ENCODE results near the gene EEFSEC.

Gene EEFSEC

DNA sequence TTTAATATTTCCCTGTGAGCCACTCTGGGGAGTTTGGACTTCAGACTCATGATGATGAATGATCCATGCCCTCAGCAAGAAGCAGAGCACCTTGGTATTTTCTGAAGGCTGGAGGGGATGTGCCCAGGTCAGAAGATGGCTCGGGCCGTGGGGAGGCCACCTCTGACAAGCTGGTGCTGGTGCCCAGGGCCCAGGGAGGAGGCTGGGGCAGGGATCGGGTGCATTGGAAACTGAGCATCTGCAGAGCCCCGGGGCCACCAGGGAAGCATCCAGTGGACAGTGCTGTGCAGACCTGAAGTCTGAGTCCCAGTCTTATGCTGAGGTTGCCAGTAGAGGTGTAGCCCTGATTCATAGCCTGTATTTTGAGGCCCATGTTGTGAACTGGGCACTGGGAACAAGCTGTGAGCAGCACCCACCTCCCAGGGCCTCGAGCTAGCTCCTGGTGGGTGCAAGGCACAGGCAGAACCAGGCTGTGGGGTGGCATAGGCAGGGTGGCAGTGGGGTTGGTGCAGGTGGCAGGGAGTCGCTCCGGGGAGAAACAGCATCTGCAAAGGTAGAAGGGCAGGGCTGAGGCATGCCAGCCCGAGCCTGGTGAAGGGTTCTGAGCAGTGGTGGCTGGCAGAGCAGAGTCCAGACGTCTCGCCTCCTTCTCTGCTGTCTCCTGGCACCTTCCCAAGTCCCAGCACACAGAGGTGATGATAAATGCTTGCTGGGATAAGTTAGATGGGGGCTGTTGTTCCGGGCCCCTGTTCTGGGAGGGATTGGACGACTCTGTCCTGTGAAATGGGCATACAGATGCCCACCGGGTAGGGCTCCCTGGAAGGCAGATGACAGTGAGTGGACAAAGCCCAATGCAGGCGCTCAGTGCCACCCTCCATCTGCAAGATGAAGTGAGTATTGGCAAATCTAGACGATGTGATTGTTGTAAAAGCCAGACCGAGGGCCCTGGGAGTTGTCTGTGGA lies 302.8 kb downstream of the EEFSEC start:
- TF ChIP-seq Cebpa-rat (IDR thresholded peaks at IDR 0.05) = no peak
- Histone ChIP-seq H3K27ac (no peak overlapping the region), H3K27me3 (0 out of 2 replicates have a peak, but pooled peaks cover 4% of the 10 kb centered on the region), H3K4me1 (peaks cover 23% of the 10 kb centered on the region), H3K9me3 (no peaks in the 10 kb centered on the region), H3K4me3 (no peak overlapping the region), H3K9ac (no peak overlapping the region), H3K36me3 (no peaks in the 10 kb centered on the region), H4K20me1 (0 out of 2 replicates have a peak, but pooled peaks cover 5% of the 10 kb centered on the region), H3K4me2 (no peak overlapping the region)

DNA sequence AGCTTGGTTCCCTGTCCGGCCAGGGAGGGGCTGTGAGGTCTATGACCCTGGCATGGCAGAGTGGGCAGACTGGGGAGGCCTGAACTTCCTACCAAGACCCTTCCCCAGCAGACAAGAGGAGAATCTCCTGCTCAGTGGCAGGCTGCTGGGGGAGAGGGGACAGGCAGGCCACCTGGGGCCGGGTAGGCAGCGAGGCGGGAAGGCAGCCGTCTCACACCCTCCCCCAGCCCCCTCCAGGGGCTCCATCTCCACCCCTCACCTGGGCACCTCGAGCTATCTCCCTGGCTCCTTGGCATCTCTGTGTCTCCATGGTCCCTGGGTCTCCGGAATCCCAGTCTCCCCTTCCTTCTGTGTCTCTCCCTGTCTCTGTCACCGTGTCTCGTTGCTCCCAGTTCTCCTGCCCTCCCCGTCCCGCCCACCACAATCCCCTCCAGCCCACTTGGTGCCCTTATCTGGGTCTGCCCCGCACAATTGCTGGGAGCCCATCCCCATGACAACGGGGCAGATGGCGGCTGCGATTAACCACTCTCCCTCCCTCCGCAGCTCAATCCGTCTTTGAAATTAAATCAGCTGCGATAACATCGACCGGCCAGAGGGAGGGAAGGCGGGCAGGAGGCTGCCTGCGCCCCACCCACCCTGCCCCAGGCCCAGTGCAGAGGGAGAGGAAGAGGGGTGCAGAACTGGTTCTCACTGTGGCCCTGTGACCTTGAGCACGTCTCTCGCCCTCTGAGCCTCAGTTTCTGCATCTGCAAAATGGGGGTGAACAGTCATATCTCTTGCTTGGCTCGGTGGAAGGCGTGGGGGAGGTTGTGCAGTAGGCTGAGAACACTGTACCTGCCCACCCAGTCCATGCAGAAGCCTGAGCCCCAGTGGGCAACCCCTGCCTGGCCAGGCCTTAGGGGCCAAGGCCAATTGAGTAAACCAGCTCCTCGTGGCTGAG lies 303.8 kb downstream of the EEFSEC start:
- Histone ChIP-seq H3K4me3 (no peak overlapping the region), H3K4me2 (no peak overlapping the region), H3K9me3 (no peaks in the 10 kb centered on the region), H3K36me3 (no peaks in the 10 kb centered on the region), H3K4me1 (peaks cover 23% of the 10 kb centered on the region), H3K27ac (no peak overlapping the region), H4K20me1 (0 out of 2 replicates have a peak, but pooled peaks cover 5% of the 10 kb centered on the region), H3K9ac (no peak overlapping the region), H3K27me3 (0 out of 2 replicates have a peak, but pooled peaks cover 4% of the 10 kb centered on the region)
- no peak for TF ChIP-seq Cebpa-rat (IDR thresholded peaks at IDR 0.05)

GRCh38 chr3:128457937-128458336 lies 304.7 kb downstream of the EEFSEC start:
- Histone ChIP-seq H3K4me1 (peaks cover 23% of the 10 kb centered on the region), H3K4me2 (no peak overlapping the region), H3K36me3 (no peaks in the 10 kb centered on the region), H3K9ac (no peak overlapping the region), H3K4me3 (no peak overlapping the region), H3K9me3 (no peaks in the 10 kb centered on the region), H3K27me3 (0 out of 2 replicates have a peak, but pooled peaks cover 4% of the 10 kb centered on the region), H3K27ac (no peak overlapping the region), H4K20me1 (0 out of 2 replicates have a peak, but pooled peaks cover under 1% of the 10 kb centered on the region)
- no peak for TF ChIP-seq Cebpa-rat (IDR thresholded peaks at IDR 0.05)

All from BLaER1 (cell line).